GM23338 (cell line): ENCODE results near the gene HELZ.

Source experiments
- CTCF ChIP-seq, 2 experiments: fragments of 200-600 bp in 1 of 2; sonication (generic) in 1 of 2; conservative IDR thresholded peaks; 2 replicates each; pipeline versions ENCODE4 v1.5.1 to v1.6.1; 2016 to 2017; ENCODE audit warnings: antibody characterized with exemption in 2 of 2, low read depth in 2 of 2, mild to moderate bottlenecking in 2 of 2, moderate library complexity in 1 of 2
- EZH2 ChIP-seq: fragments of 200-600 bp; sonication (generic); IDR thresholded peaks from one replicate; pipeline ENCODE4 v1.8.0; 2017; ENCODE audit warnings: antibody characterized with exemption, mild to moderate bottlenecking, low read depth; ENCODE audit not compliant: unreplicated experiment
- EZH2phosphoT487 ChIP-seq: fragments of 200-600 bp; sonication (generic); IDR thresholded peaks from one replicate; pipeline ENCODE4 v1.8.1; 2018; ENCODE audit warnings: antibody characterized with exemption; ENCODE audit not compliant: unreplicated experiment
- JUNB ChIP-seq: IDR thresholded peaks from one replicate; pipeline ENCODE4 v1.6.1; 2016; ENCODE audit warnings: antibody characterized with exemption; ENCODE audit not compliant: unreplicated experiment
- POLR2AphosphoS5 ChIP-seq: IDR thresholded peaks from 2 replicates; pipeline ENCODE4 v1.6.1; 2016; ENCODE audit warnings: antibody characterized with exemption, low read depth

GRCh38 chr17:67113486-67113885, 131.5 kb downstream of the HELZ start:
- no peak for TF ChIP-seq CTCF (conservative IDR thresholded peaks at IDR 0.05; ENCODE audit: low read depth in 2 of 2)
- no peak for TF ChIP-seq POLR2AphosphoS5
- no peak for TF ChIP-seq EZH2
- no peak for TF ChIP-seq EZH2phosphoT487
- TF ChIP-seq JUNB: no peak
